Fibroblast of the aortic adventitia (primary cell): ENCODE measurements around the gene OPRM1. TPM values are rescaled to one million over a fixed set of nuclear protein-coding genes. Genes with fewer than 3 reads are reported as not detected.
"Not testable (repeated sequence)": the region's sequence is repeated elsewhere in the genome, so short reads cannot be mapped to it uniquely, and the experiment has no call there.

Experiments used
- DNase-seq: peaks from one replicate; pipeline ENCODE4 v3.0.0-alpha.2; 2010; ENCODE audit warnings: low read depth
- H3K4me3 ChIP-seq: 2 replicates; pipeline ENCODE4 v1.5.1; 2011; ENCODE audit warnings: low read depth, mild to moderate bottlenecking, control low read depth, low read length, moderate library complexity
- CTCF ChIP-seq: IDR thresholded peaks from 2 replicates; pipeline ENCODE4 v1.5.1; 2011; ENCODE audit warnings: mild to moderate bottlenecking, low read length, control low read depth, inconsistent platforms; ENCODE audit not compliant: insufficient read depth
- total RNA-seq: library from RNA; depleted of rRNA; stranded (reverse); fragments of >200 nt; gene quantifications from 2 replicates; pipeline ENCODE4 v1.2.3, GENCODE V29; 2012; ENCODE audit warnings: low replicate concordance

Gene OPRM1
- total RNA-seq, 1 donor, result not detected

- no peak overlapping the region for H3K4me3 ChIP-seq
- no peak for DNase-seq
- TF ChIP-seq CTCF, result no peak
Observed at GRCh38 chr6:154057098-154057497, 18.1 kb downstream of the OPRM1 start.

- no peak overlapping the region for H3K4me3 ChIP-seq
- no peak for TF ChIP-seq CTCF
- no peak for DNase-seq
Observed at GRCh38 chr6:154058963-154059680, 20.1 kb downstream of the OPRM1 start.

- DNase-seq, result no peak
- no peak for TF ChIP-seq CTCF
- no peak overlapping the region for H3K4me3 ChIP-seq
Observed at GRCh38 chr6:154060076-154060475, 21.0 kb downstream of the OPRM1 start.

GRCh38 chr6:154070041-154070440 lies 31.0 kb downstream of the OPRM1 start:
- H3K4me3 ChIP-seq, result no peak overlapping the region
- TF ChIP-seq CTCF, result no peak
- no peak for DNase-seq

GRCh38 chr6:154070657-154071056 lies 31.6 kb downstream of the OPRM1 start:
- DNase-seq, result no peak
- TF ChIP-seq CTCF, result no peak
- no peak overlapping the region for H3K4me3 ChIP-seq

GRCh38 chr6:154071236-154071635 lies 32.2 kb downstream of the OPRM1 start:
- no peak for TF ChIP-seq CTCF
- no peak overlapping the region for H3K4me3 ChIP-seq
- no peak for DNase-seq

GRCh38 chr6:154071711-154072110 lies 32.7 kb downstream of the OPRM1 start:
- TF ChIP-seq CTCF, result no peak

GRCh38 chr6:154078596-154078995 lies 39.6 kb downstream of the OPRM1 start:
- not testable (repeated sequence) for H3K4me3 ChIP-seq, DNase-seq

More at GRCh38 chr6:154071711-154072110, 32.7 kb downstream of the OPRM1 start:
- no peak overlapping the region for H3K4me3 ChIP-seq
- DNase-seq, result no peak
